ENCODE measurements around the gene ELOVL7.

- TF ChIP-seq, protein P1, sequence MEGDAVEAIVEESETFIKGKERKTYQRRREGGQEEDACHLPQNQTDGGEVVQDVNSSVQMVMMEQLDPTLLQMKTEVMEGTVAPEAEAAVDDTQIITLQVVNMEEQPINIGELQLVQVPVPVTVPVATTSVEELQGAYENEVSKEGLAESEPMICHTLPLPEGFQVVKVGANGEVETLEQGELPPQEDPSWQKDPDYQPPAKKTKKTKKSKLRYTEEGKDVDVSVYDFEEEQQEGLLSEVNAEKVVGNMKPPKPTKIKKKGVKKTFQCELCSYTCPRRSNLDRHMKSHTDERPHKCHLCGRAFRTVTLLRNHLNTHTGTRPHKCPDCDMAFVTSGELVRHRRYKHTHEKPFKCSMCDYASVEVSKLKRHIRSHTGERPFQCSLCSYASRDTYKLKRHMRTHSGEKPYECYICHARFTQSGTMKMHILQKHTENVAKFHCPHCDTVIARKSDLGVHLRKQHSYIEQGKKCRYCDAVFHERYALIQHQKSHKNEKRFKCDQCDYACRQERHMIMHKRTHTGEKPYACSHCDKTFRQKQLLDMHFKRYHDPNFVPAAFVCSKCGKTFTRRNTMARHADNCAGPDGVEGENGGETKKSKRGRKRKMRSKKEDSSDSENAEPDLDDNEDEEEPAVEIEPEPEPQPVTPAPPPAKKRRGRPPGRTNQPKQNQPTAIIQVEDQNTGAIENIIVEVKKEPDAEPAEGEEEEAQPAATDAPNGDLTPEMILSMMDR (IDR thresholded peaks at IDR 0.05 in 2 of 3, conservative IDR thresholded peaks at IDR 0.05 in 1 of 3; ENCODE audit: borderline replicate concordance in 1 of 3, insufficient read depth in 1 of 3, low read depth in 2 of 3, low read length in 2 of 3), result no peak
- TF ChIP-seq POLR2A (IDR thresholded peaks at IDR 0.05; ENCODE audit: borderline replicate concordance, extremely low read depth, insufficient read depth, insufficient read length), result no peak
- TF ChIP-seq RAD21 (IDR thresholded peaks at IDR 0.05; ENCODE audit: low read depth), result no peak
- TF ChIP-seq, protein P2, sequence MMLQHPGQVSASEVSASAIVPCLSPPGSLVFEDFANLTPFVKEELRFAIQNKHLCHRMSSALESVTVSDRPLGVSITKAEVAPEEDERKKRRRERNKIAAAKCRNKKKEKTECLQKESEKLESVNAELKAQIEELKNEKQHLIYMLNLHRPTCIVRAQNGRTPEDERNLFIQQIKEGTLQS (IDR thresholded peaks at IDR 0.05), result no peak
- no peak for TF ChIP-seq REST (IDR thresholded peaks at IDR 0.05; ENCODE audit: low read depth)
- no peak for TF ChIP-seq TCF7L2 (IDR thresholded peaks at IDR 0.05; ENCODE audit: borderline replicate concordance, extremely low read depth, insufficient read depth, insufficient read length)
- no peak for TF ChIP-seq ZNF274 (IDR thresholded peaks at IDR 0.05; ENCODE audit: low read depth, low read length)
- TF ChIP-seq, protein P3, sequence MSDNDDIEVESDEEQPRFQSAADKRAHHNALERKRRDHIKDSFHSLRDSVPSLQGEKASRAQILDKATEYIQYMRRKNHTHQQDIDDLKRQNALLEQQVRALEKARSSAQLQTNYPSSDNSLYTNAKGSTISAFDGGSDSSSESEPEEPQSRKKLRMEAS (IDR thresholded peaks at IDR 0.05), result no peak
Observed at GRCh38 chr5:60812426-60812825, 31.6 kb downstream of the ELOVL7 start.
